Measurements from ENCODE around the gene RANGAP1. TPM values are rescaled to one million over a fixed set of nuclear protein-coding genes. Genes with fewer than 3 reads are reported as not detected.

RANGAP1 gene
- total RNA-seq, 1 donor from 2014 or later: 80.8 TPM

- Mint-ChIP-seq H3K9me3 (ENCODE audit: unreplicated experiment) (peaks cover 2% of the 10 kb centered on the region), H3K36me3 (ENCODE audit: unreplicated experiment) (no peaks in the 10 kb centered on the region), H3K4me1 (ENCODE audit: low read depth, unreplicated experiment) (no peaks in the 10 kb centered on the region), H3K27ac (ENCODE audit: unreplicated experiment) (no peak overlapping the region), H3K4me3 (ENCODE audit: unreplicated experiment) (no peak overlapping the region), H3K27me3 (ENCODE audit: unreplicated experiment) (peaks cover 7% of the 10 kb centered on the region)
- no peak for TF ChIP-seq CTCF (IDR thresholded peaks at IDR 0.05; ENCODE audit: partially characterized antibody, unreplicated experiment)
- DNase-seq: no peak
Measured at GRCh38 chr22:41249442-41249841, 36.5 kb downstream of the RANGAP1 start.

DNA sequence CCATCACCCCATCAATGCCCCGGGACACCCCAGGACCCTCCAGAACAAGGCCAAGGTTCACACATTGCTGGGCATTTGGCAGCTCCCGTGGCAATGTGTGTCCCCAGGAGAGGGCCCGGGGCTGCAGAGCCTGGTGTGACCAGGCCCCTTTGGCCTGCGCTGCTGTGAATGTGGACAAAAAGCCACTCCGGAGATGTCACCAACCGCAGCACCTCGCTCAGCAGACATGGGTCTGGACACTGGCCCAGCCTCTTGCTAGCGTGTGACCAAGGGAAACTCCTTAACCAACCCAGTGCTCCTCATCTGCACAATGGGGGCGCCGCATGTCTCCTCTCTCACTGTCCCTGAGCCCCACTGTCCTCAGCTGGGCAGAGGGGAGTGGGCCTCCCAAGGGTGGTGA lies 37.2 kb downstream of the RANGAP1 start:
- peaks cover 2% of the 10 kb centered on the region for H3K9me3 Mint-ChIP-seq (ENCODE audit: unreplicated experiment)
- no peaks in the 10 kb centered on the region for H3K36me3 Mint-ChIP-seq (ENCODE audit: unreplicated experiment)
- no peak overlapping the region for H3K27ac Mint-ChIP-seq (ENCODE audit: unreplicated experiment)
- TF ChIP-seq CTCF (IDR thresholded peaks at IDR 0.05; ENCODE audit: partially characterized antibody, unreplicated experiment): no peak
- H3K4me1 Mint-ChIP-seq (ENCODE audit: low read depth, unreplicated experiment): no peaks in the 10 kb centered on the region
- no peak overlapping the region for H3K4me3 Mint-ChIP-seq (ENCODE audit: unreplicated experiment)
- peaks cover 7% of the 10 kb centered on the region for H3K27me3 Mint-ChIP-seq (ENCODE audit: unreplicated experiment)
- no peak for DNase-seq

- Mint-ChIP-seq H3K9me3 (ENCODE audit: unreplicated experiment) (peaks cover 2% of the 10 kb centered on the region), H3K36me3 (ENCODE audit: unreplicated experiment) (no peaks in the 10 kb centered on the region), H3K4me3 (ENCODE audit: unreplicated experiment) (no peak overlapping the region), H3K27ac (ENCODE audit: unreplicated experiment) (no peak overlapping the region), H3K27me3 (ENCODE audit: unreplicated experiment) (peaks cover 7% of the 10 kb centered on the region), H3K4me1 (ENCODE audit: low read depth, unreplicated experiment) (no peaks in the 10 kb centered on the region)
- TF ChIP-seq CTCF (IDR thresholded peaks at IDR 0.05; ENCODE audit: partially characterized antibody, unreplicated experiment): no peak
- no peak for DNase-seq
Measured at GRCh38 chr22:41248314-41248713, 37.7 kb downstream of the RANGAP1 start.

GRCh38 chr22:41247703-41248102 lies 38.3 kb downstream of the RANGAP1 start:
- no peak for DNase-seq
- H3K27me3 Mint-ChIP-seq (ENCODE audit: unreplicated experiment): peaks cover 7% of the 10 kb centered on the region
- TF ChIP-seq CTCF (IDR thresholded peaks at IDR 0.05; ENCODE audit: partially characterized antibody, unreplicated experiment): no peak
- no peak overlapping the region for H3K27ac Mint-ChIP-seq (ENCODE audit: unreplicated experiment)
- no peak overlapping the region for H3K4me3 Mint-ChIP-seq (ENCODE audit: unreplicated experiment)
- H3K4me1 Mint-ChIP-seq (ENCODE audit: low read depth, unreplicated experiment): no peaks in the 10 kb centered on the region
- H3K36me3 Mint-ChIP-seq (ENCODE audit: unreplicated experiment): no peaks in the 10 kb centered on the region
- peaks cover 2% of the 10 kb centered on the region for H3K9me3 Mint-ChIP-seq (ENCODE audit: unreplicated experiment)

GRCh38 chr22:41245917-41246499 lies 40.0 kb downstream of the RANGAP1 start:
- Mint-ChIP-seq H3K36me3 (ENCODE audit: unreplicated experiment) (no peaks in the 10 kb centered on the region), H3K9me3 (ENCODE audit: unreplicated experiment) (no peaks in the 10 kb centered on the region), H3K27me3 (ENCODE audit: unreplicated experiment) (peaks cover 9% of the 10 kb centered on the region), H3K27ac (ENCODE audit: unreplicated experiment) (no peak overlapping the region), H3K4me3 (ENCODE audit: unreplicated experiment) (no peak overlapping the region), H3K4me1 (ENCODE audit: low read depth, unreplicated experiment) (no peaks in the 10 kb centered on the region)
- no peak for DNase-seq
- TF ChIP-seq CTCF (IDR thresholded peaks at IDR 0.05; ENCODE audit: partially characterized antibody, unreplicated experiment): no peak
